WTC11 (cell line): Measurements from ENCODE around the gene TENT4B.

ENCODE experiments used
- CTCF ChIP-seq: fragments of 200-600 bp; IDR thresholded peaks from 2 replicates; pipeline ENCODE4 v1.8.0; 2022; ENCODE audit warnings: antibody characterized with exemption
- ELF4 ChIP-seq: sonication (generic); formaldehyde crosslinking; IDR thresholded peaks from 2 replicates; pipeline ENCODE4 v1.8.1; 2022; ENCODE audit warnings: low read depth, mild to moderate bottlenecking, moderate library complexity, missing genetic modification reagents
- FOXK1 ChIP-seq: sonication (generic); formaldehyde crosslinking; IDR thresholded peaks from 2 replicates; pipeline ENCODE4 v1.8.0; 2022; ENCODE audit warnings: mild to moderate bottlenecking, moderate library complexity, missing genetic modification reagents
- FOXP1 ChIP-seq: sonication (generic); formaldehyde crosslinking; IDR thresholded peaks from 2 replicates; pipeline ENCODE4 v1.8.0; 2022; ENCODE audit warnings: missing genetic modification reagents, mild to moderate bottlenecking, moderate library complexity, borderline replicate concordance
- IRF2 ChIP-seq: sonication (generic); formaldehyde crosslinking; IDR thresholded peaks from 2 replicates; pipeline ENCODE4 v1.8.0; 2022; ENCODE audit warnings: low read depth, missing genetic modification reagents, borderline replicate concordance
- NFYB ChIP-seq: sonication (generic); formaldehyde crosslinking; conservative IDR thresholded peaks from 2 replicates; pipeline ENCODE4 v1.8.0; 2022; ENCODE audit warnings: low read depth, missing genetic modification reagents
- NR1H2 ChIP-seq: sonication (generic); formaldehyde crosslinking; IDR thresholded peaks from 2 replicates; pipeline ENCODE4 v1.9.0; 2021; ENCODE audit warnings: mild to moderate bottlenecking, moderate library complexity, missing genetic modification reagents
- NR2C2 ChIP-seq: sonication (generic); formaldehyde crosslinking; IDR thresholded peaks from 2 replicates; pipeline ENCODE4 v1.8.0; 2022; ENCODE audit warnings: mild to moderate bottlenecking, missing genetic modification reagents
- TEAD1 ChIP-seq: sonication (generic); formaldehyde crosslinking; IDR thresholded peaks from 2 replicates; pipeline ENCODE4 v1.8.0; 2022; ENCODE audit warnings: mild to moderate bottlenecking, missing genetic modification reagents
- ZNF121 ChIP-seq: sonication (generic); formaldehyde crosslinking; IDR thresholded peaks from 2 replicates; pipeline ENCODE4 v1.8.0; 2023; ENCODE audit warnings: missing genetic modification reagents
- TF ChIP-seq, protein P1 (sequence below): sonication (generic); formaldehyde crosslinking; IDR thresholded peaks from 2 replicates; pipeline ENCODE4 v1.8.1; 2022; ENCODE audit warnings: mild to moderate bottlenecking, missing genetic modification reagents, moderate library complexity, borderline replicate concordance
- TF ChIP-seq, protein P2 (sequence below): sonication (generic); formaldehyde crosslinking; IDR thresholded peaks from 2 replicates; pipeline ENCODE4 v1.8.1; 2022; ENCODE audit warnings: low read depth, mild to moderate bottlenecking, moderate library complexity, missing genetic modification reagents, borderline replicate concordance
- TF ChIP-seq, protein P3 (sequence below): sonication (generic); formaldehyde crosslinking; IDR thresholded peaks from 2 replicates; pipeline ENCODE4 v1.8.1; 2023; ENCODE audit warnings: mild to moderate bottlenecking, missing genetic modification reagents, moderate library complexity
- TF ChIP-seq, protein P4 (sequence below): sonication (generic); formaldehyde crosslinking; IDR thresholded peaks from 2 replicates; pipeline ENCODE4 v1.8.0; 2022; ENCODE audit warnings: mild to moderate bottlenecking, missing genetic modification reagents

DNA sequence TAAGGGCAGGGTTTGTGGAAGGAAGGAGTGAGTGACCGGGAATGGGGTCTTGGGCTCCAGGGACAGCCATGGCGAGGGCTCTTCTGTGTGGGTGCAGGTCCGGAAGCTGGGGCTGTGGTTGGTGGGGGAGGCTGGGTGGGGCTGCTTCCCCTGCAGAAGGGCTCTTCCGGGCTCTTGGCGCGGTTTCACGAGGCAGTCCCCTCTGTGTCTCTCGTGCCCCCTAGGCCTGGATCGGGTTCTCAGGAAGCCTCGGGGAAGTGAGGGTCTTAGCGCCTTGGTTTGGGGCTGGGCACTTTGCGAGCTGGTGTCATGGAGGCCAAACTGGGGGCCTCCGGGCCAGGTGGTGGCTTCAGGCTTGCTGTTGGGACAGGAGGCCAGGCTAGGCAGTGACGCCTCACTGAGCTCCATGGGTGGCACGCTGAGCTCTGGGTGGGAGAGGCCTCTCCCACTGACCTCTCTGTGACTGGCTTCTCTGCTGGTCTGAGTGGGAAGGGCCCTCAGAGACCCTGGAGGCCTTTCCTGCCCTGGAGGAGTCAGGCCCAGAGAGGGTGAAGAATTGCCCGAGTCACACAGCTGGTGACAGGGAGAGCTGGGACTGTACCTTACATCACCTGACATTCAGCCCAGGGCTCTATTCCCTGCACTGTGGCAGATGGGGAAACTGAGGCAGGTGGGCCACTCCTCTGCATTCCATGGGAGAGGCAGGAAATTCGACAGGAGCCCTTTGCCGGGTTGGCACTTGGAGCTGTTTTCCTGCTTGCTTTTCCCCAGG is 121.4 kb downstream of the TENT4B start:
- TF ChIP-seq, protein P1, sequence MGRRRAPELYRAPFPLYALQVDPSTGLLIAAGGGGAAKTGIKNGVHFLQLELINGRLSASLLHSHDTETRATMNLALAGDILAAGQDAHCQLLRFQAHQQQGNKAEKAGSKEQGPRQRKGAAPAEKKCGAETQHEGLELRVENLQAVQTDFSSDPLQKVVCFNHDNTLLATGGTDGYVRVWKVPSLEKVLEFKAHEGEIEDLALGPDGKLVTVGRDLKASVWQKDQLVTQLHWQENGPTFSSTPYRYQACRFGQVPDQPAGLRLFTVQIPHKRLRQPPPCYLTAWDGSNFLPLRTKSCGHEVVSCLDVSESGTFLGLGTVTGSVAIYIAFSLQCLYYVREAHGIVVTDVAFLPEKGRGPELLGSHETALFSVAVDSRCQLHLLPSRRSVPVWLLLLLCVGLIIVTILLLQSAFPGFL (CRISPR knock-in tag), result no peak
- TF ChIP-seq FOXP1 (CRISPR knock-in tag) (no peak), TEAD1 (CRISPR knock-in tag) (no peak), CTCF (no peak), ZNF121 (CRISPR knock-in tag) (no peak), NR1H2 (CRISPR knock-in tag) (no peak), NFYB (CRISPR knock-in tag) (no peak), NR2C2 (no peak), FOXK1 (CRISPR knock-in tag) (no peak), ELF4 (CRISPR knock-in tag) (no peak), IRF2 (CRISPR knock-in tag) (no peak)
- TF ChIP-seq, protein P2, sequence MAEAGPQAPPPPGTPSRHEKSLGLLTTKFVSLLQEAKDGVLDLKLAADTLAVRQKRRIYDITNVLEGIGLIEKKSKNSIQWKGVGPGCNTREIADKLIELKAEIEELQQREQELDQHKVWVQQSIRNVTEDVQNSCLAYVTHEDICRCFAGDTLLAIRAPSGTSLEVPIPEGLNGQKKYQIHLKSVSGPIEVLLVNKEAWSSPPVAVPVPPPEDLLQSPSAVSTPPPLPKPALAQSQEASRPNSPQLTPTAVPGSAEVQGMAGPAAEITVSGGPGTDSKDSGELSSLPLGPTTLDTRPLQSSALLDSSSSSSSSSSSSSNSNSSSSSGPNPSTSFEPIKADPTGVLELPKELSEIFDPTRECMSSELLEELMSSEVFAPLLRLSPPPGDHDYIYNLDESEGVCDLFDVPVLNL (CRISPR knock-in tag), result no peak
- TF ChIP-seq, protein P3, sequence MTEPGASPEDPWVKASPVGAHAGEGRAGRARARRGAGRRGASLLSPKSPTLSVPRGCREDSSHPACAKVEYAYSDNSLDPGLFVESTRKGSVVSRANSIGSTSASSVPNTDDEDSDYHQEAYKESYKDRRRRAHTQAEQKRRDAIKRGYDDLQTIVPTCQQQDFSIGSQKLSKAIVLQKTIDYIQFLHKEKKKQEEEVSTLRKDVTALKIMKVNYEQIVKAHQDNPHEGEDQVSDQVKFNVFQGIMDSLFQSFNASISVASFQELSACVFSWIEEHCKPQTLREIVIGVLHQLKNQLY (CRISPR knock-in tag), result no peak
- TF ChIP-seq, protein P4, sequence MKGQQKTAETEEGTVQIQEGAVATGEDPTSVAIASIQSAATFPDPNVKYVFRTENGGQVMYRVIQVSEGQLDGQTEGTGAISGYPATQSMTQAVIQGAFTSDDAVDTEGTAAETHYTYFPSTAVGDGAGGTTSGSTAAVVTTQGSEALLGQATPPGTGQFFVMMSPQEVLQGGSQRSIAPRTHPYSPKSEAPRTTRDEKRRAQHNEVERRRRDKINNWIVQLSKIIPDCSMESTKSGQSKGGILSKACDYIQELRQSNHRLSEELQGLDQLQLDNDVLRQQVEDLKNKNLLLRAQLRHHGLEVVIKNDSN (CRISPR knock-in tag), result no peak
